ENCODE data around the gene NUAK2.
"Not testable (repeated sequence)": the region's sequence is repeated elsewhere in the genome, so short reads cannot be mapped to it uniquely, and the experiment has no call there.

NUAK2 gene

DNA sequence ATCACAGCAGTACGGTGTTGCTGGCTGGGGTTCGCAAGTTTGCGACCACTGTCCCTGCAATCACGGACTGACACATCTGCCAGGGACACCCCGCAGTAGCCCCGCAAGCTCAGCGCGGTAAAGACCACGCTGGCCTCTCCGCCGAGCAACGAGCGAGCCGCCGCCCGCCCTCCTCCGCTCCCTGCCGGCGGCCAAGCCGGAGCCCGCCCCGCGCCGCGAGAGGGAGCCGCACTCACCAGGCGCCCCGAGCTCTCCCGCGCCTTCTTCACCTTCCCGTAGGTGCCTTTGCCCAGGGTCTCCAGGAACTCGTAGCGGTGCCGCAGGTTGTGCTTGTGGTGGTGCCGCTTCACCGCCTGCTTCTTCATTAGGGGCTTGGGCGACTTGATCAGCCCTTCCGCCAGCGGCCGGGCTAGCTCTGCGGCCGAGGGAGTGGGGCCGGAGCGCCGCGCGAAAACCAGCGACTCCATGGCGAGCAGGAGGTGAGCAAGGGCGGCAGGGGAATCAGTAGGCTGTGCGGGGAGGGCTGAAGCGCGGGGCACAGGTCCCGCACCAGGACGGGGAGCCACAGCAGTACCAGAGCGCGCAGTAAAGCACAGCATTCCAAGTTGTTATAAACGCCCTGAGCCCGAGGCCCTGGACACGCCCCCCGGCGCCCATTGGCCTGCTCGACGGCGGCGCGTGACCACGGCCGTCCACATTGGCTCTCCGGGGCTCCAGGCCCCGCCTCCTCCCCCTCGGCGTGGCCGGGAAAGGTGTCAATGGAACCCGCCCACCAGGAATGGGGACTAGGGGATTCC is at the start of gene NUAK2:
Gene NUAK2 (minus strand): TSS at position 584 of the 797 bp plus-strand sequence. CDS start 117 bp downstream, at position 467.
- DNase-seq, result peak; percentile 78

DNA sequence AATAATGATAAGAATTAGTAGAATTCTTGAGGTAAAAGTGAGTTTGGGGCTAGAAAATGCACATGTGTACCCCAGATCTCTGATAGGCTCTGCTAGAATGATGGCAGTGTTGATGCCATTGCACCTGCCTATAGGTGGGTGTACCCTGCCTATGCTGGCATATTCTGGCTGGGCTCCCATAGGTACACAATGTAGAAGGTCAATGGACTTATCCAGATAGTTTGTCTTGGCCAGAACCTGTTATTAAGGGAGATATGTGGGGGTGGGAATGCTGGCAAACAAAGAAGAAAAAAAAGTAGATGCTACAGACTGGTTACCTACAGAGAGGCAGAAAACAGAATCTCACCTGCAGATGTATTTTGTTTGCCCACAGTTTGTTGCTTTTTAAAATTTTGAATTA is 49.2 kb upstream of the NUAK2 start:
- no peak for DNase-seq

DNA sequence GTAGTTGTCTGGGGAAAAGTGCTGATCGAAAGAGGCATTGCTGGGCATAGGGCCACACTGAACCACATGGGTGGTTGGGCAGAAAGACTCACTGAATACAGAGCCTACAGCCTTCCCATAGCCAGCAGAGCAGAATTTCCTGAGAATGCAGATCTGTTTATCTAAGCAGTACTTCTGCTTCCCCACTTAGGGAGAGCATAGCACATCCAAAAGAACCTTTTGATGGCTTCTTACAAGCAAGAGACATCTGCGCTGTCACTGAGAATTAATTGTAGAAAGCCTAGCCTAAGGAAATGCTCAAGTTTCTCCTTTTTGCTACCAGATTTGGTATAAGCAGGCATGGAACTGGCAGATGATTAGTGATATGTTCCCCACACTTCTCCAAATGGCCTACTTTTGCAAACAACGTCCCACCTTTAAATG is 48.2 kb upstream of the NUAK2 start:
- no peak for DNase-seq

DNA sequence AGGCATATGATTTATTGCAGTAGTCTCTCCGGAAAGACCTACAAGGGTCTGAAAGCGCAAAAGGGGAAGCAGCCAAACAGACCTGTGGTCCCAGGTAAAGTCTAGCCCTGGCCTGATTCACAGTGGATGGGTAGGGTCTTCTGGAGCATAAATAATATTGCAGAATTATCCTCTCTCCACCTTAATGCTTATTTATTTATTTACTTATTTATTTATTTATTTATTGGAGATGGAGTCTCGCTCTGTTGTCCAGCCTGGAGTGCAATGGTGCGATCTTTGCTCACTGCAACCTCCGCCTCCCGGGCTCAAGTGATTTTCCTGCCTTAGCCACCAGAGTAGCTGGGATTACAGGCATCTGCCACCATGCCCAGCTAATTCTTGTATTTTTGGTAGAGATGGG is 46.9 kb upstream of the NUAK2 start:
- no peak for DNase-seq

DNA sequence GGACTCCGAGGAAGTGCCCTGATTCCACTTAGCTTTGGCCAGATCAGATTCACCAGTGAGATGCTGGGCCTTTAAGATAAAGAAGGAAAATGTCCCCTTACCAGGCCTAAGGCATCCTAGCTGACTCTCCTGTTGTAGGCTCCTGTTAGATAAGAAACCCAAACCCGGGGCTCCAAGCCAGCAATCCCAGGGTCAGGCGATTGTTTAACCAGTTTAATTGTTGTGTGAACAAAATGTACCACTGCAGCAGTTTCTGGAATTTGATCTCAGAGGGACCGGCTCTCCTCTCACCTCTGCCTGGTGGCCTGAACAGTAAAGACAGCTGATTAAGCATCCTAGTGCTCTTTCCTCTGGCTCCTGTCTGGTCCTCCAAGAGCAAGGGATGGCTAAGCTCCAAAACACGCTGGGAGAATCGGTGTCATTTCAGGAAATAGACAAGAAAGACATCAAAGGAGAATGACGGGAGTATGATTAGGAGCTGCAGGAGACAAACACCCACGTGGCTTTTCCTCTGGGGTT is 44.5 kb upstream of the NUAK2 start:
- DNase-seq, result no peak

DNA sequence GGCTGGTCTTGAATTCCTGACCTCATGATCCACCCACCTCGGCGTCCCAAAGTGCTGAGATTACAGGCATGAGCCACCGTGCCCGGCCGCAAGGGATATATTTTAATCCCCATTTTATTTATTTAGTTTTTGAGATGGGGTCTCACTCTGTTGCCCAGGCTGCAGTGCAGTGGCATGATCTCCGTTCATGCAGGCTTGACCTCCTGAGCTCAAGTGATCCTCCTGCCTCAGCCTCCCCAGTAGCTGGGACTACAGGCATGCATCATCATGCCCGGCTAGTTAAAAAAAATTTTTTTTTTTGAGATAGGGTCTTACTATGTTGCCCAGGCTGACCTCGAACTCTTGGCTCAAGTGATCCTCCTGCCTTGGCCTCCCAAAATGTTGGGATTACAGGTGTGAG is 43.5 kb upstream of the NUAK2 start:
- not testable (repeated sequence) for DNase-seq

DNA sequence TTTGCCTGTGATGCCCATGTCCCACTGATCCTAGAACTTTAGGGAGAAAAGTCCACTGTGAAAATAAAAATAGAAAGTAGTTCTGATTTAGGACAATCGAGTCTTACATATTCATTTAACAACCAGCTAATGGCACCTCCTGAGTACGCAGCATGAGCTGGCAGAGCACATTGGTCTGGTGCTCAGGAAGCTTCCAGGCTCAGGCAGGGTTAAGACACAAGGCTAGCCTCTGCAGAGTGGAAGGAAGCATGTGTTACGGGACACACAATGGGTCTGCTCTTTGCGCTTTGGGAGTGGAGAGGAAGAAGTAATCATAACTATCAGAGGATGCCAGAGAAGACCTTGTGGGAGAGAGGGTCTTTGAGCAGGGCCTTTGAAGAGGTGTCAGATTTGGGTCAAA is 39.3 kb upstream of the NUAK2 start:
- DNase-seq, result no peak

DNA sequence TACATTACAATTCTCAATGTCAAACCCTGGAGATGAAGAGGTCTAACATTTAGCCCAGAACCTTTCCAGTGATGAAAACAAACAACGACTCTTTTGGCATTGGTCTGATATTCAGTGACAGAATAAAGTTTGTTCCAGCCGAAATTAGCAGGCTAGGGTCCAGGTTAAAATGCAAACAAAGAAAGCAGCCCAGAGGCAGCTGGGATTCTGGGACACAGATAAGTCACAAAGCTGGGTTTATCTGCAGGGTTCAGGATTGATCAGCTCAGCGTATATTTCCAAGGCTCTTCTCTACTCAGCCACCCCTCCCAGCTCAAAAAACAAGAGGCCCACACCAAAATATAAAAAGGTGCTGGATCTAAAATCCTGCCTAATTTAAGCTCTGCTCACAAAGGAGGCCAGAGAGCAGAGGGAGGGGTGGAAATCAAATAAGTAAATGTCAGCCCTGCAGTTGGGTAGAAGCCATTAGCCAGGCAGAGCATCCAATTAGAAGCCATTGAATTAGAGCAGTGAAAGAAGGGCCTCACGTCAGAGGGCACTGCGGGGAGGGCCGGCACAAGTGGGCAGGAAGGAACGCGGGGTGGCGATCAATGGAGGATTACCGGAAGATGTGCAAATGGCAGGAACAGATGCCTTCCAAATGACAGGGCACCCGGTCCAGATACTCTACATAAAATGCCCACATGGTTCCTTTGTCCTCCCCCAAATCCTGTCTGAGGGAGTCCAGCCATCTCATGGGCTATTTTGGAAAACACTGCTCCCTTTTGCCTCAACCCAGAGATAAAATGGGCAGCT is 38.4 kb upstream of the NUAK2 start:
- no peak for DNase-seq

DNA sequence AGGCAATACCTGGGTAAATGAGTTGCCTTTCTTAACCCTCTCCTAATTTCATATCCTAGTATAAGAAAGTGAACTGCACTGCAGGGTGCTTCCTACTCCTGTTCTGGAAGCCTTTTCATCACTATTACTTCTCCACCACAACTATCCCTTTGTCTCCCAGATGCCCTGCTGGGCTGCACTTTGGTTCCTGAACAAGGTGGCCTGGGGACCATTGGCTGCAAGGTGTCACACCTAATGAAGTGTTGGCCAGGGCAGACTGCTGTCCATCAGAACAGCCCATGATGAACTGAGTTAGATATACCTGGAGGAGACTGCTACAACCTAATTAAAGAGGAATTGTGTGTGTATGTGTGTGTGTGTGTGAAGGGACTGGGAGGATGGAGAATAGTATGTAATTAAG is 37.0 kb upstream of the NUAK2 start:
- no peak for DNase-seq

DNA sequence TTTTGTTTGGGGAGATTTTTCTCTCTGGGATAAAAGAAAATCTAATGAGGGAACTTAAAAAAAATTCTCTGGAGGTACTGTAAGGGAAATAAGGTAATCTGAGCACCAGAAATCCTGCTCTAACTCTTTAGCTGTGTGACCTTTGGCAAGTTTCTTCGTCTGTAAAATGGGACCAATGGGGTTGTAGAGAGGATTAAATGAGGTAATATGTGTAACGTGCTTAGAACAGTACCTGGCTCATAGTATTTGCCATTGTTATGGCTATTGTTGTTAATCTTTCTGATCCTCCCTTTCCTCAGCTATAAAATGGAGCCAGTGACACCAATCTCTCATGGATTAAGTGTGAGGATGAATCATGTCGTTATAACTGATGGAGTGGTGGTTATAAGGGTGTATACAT is 36.0 kb upstream of the NUAK2 start:
- no peak for DNase-seq

DNA sequence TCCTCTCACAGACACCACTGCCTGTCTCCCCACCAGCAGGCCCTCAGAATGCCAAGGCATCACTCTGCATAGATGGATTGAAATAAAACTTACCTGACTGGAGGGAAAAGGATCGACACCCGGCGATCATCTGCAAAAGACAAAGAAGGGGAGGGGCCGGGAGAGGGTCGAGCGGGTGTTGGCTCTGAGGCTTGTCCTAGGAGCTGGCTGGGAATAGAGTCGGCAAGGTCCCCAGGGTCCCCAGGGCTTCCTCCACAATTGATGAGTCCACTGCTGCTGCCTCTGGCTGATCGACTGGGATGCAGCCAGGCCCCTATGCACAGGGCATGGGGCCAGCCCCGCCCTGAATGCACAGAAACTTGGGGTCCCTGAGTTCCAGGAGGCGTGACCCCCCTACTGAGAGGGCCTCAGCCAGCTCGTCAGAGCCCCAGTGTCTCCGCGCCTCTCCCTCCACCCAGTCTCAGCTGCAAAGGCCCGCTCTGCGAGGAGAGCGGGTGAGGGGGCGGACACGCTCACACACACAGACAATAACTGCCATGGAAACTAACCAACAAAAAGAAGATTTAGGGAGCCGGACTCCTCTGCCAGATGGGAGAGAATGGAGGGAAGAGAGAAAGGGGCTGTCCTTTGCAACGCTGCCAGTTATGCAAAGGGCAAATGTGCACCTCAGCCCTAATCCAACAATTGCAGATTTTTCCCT is 35.0 kb upstream of the NUAK2 start, which contains the start of gene KLHDC8A:
Gene KLHDC8A (minus strand): TSS at position 483 of the 700 bp plus-strand sequence. CDS start 13,318 bp downstream, outside the sequence.
- no peak for DNase-seq

DNA sequence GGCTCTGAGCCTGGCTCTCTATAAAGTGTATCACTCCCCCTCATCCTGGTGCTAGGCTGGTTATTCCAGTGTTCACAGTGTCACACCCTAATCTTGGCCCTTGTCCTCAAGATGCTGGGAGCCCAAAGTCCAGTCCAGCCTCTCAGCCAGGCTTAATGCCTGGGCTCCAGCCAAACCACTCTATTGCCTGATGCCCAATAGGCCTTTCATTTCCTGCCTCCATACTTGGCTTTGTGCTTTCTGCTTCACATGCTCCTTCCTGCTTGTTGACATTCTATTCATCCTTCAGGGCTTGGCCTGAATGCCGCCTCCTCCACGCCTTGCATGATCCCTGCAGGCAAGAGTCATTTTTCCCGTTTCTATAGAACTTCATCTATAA is 33.5 kb upstream of the NUAK2 start:
- no peak for DNase-seq

DNA sequence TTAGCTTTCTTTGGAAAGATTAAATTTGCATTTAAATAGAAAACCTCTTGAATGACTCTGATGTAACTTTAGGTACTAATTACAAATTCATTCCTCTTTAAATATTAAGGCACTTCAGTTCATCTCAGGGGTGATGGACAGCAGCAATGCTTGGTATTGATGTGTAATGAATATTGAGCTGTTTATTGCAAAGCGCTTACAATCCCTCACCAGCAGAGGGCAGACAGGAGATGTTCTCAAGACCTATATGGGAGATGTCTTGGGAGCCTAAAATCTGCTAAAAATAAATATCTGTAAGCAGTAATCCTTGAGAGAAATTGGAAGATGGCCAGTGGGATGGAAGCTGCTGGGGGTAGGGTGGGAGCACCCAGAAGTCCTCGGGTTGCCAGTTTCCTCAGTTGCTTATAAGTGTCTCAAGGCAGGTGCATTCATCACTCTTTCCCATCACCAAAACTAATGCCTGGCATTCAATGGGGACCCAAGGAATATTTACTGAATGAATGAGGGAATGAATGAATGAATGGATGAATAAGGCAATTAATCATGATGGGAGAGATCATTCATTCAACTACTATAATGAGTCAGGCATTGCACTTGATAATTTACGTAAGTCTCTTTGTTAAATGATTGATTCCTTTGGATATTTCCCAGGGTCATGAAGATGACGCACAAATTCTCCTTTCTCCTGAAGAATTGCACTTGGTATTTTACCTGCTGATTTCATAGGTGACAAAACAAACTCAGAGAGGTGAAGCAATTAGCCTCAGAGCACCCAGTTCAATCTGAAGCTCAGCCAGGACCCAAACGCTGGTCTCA is 32.9 kb upstream of the NUAK2 start:
- DNase-seq, result peak; percentile 68

DNA sequence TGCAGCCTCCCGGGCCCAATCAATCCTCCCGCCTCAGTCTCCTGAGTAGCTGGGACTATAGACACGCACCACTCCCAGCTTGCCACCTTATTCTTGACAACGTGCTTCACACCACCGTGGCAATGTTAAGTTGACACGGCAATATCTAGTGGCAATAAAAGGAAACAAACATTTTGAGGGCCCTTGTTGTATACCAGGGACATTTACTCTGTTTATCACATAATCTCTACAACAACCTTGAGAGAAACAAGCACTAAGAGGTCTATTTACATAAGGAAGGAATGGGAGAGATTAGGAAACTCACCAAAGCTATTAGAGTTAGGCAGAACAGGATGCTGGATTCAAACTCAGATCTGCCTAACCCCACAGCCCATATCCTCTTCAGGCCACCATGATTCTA is 32.1 kb upstream of the NUAK2 start:
- no peak for DNase-seq

DNA sequence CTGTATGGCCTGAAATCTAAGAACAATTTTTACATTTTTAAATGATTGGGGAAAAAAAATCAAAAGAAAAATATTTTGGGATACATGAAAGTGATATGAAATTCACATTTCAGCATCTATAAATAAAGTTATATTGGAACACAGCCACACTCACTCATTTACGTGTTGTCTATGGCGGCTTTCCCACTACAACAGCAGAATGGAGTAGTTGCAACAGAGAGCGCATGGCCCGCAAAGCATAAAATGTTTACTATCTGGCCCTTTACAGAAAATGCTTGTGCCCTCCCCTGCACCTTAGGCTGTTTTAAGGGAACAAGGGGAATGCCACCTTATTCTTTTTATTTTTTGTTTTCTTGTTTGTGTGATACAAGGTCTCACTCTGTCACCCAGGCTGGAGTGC is 31.6 kb upstream of the NUAK2 start:
- DNase-seq, result no peak

DNA sequence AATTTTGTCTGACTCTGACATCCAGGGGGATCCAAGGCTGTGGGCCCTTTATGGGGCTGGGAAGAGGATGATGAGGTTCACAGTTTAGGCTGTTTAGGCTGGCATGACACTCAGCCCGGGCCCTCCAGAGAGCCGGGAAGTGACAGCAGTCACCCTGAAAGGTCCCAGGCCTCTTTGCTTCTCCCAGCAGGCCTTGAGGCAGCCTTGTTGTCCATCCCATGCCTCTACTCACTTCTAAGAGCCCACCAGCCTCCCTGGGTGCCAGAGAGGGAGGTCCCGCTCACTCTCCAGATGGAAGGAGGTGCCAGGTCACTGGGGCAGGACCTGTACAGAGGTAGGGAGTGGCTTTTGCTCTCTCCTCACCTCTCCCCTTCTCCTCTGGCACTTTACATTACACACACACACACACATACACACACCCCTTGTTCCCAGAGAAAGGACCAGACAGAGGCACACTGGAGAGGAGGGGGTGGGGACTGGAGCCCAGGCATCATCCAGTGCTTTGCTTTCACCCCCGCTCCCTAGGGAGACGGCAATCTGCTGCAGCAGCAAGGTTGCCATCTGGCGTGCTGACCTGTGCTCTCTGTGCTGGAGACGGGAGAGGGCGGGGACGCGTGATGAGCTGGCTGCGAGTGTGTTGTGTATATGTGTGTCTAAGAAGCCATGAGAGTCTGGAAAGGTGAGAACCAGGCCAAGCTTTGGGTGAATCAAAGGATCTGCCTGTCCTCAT is 30.6 kb upstream of the NUAK2 start:
- no peak for DNase-seq

DNA sequence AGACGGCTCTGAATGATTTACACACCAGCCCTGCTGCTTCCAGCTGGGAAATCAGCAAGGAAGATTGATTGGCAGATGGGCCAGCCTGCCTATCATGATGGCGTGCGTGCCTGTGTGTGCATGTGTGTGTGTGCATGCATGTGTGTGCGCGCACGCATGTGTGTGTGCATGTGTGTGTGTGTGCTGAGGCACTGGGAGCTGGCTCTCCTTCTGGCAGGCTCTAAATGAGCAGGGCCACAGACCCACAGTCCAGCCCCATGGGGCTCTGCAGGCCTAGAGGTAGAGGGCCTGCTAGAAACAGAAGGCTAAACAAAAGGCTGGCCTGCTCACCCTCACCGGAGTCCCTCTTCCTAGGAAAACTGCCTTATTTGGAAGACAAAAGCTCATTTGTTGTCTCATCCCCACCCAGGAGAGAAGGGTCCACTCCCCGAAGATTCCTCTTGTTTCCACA is 29.2 kb upstream of the NUAK2 start:
- DNase-seq, result no peak

DNA sequence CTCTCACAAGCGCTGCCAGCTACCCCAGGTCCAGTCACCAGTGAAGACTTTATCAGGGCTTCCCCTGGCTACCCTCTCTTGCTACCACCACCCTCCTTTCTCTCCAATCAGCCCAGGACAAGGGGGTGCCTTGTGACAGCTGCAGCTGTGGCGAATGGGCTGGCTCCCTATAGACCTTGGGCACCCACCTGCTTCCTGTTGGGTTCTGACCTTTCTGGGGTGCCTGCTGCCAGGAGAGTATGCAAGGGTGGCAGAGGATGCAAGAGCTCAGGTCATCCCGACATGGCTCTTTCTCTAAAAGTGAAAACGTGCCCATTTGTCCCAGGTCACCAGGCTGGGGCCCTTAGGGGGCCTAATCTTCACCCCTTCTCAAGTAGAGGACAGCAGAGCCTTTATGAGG is 28.6 kb upstream of the NUAK2 start:
- no peak for DNase-seq

DNA sequence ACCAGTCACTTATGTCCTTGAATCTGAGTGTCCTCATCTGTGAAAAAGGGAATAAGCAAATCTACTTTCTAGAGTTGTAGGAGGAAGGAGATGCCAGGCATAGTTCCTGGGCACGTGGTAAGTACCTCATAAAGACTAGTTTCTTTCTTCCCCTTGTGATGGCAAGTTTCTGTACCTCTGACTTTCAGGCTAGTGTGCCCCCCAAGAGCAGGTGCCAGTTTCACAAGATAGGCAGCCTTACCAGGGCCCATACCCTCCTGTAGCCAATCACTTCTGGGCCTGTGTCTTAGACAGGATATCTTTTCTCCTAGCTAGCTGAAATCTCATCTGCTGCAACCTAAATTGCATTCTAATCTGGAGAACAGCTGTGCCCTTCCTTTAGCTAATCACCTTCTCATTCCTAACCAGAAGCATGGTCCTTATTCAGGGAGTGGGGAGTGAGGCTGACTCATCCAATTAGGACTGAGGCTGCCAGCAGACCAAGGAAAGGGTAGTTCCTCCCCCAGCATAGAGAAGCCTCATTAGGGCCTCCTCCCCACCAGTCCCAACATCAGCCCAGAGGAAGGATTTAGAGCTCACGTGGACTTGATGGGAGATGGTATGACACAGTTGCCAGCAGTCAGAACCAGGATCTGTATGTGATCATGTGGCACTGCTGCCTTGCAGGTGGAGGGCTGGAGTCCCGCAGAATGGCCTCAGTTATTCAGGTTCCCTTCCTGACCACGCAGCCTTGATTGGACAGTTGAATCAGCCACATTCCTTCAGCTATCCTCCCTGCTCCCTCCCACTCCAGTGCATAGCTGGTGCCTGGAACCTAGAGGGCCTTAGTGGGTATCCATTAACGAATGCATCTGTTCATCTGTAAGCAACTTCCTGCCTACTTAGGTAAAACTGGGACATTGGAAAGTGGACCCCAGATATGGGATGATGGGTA is 27.3 kb upstream of the NUAK2 start:
- DNase-seq, result no peak

DNA sequence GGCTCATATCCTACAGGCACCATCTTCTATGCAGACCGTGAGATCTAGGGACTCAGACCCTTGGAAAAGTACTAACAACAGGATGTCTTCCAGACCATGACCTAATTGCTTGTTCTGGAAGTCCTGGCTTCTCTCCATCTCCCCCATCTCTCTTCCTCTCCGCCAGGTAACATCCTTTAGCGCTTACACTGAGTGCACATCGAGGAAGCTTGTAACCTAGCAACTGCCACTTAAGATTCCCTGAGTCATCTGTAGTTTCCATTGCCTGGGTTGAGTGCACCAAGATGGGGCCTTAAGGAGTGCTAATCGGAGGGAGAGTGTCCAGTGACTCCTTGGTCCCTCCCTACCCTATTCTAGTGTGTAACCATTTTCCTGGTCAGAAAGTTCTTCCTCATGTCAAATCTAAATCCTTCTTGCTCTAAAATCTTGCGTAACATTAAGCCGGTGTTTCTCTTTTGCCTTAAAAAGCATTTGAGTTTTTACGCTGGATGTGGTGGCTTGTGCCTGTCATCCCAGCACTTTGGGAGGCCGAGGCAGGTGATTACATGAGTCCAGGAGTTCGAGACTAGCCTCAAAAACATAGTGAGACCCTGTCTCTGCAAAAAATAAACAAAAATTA is 25.5 kb upstream of the NUAK2 start:
- DNase-seq, result no peak
